ENCODE data around the gene DTNB. TPM values are rescaled to one million over a fixed set of nuclear protein-coding genes. Genes with fewer than 3 reads are reported as not detected.
A peak's percentile ranks its signal among the peaks of the same experiment; 100 is the strongest.

Gene DTNB
- total RNA-seq, 2 experiments from 2014 or later: 27.3 to 29.1 TPM

- POLR2A ChIA-PET: interaction anchor here (0.6 to 3.2 kb wide), 15 partner anchors 10 to 133 kb away, joined by 3 to 22 read pairs (median 4); no protein-coding TSS in a partner anchor
Measured at GRCh38 chr2:25362049-25362433, 311.3 kb downstream of the DTNB start.

GRCh38 chr2:25361261-25362048 lies 311.9 kb downstream of the DTNB start:
- H3K9me3 Mint-ChIP-seq: no peaks in the 10 kb centered on the region
- no peak for TF ChIP-seq CTCF (IDR thresholded peaks at IDR 0.05)
- H3K4me1 Mint-ChIP-seq (ENCODE audit: low read depth): peaks cover 17% of the 10 kb centered on the region
- H3K27ac Mint-ChIP-seq: no peak overlapping the region
- H3K36me3 Mint-ChIP-seq (ENCODE audit: low read depth): no peaks in the 10 kb centered on the region
- peak overlapping the region; percentile 80 for H3K4me3 Mint-ChIP-seq
- POLR2A ChIA-PET: interaction anchor here (0.6 to 3.2 kb wide), 12 partner anchors 10 to 151 kb away, joined by 3 to 22 read pairs (median 4); no protein-coding TSS in a partner anchor
- CTCF ChIA-PET: interaction anchor here (0.6 to 3.3 kb wide), 51 partner anchors 8 to 517 kb away, joined by 3 to 121 read pairs (median 4); partner anchors contain the start of gene DNMT3A
- intact Hi-C loops (cut with micrococcal nuclease): loop anchor here (1.0 kb wide), 1 partner anchor 15 kb away; no protein-coding TSS in a partner anchor
- no peak for DNase-seq
- H3K27me3 Mint-ChIP-seq: no peaks in the 10 kb centered on the region
- ATAC-seq: no peak

More at GRCh38 chr2:25362049-25362433, 311.3 kb downstream of the DTNB start:
- H3K9me3 Mint-ChIP-seq: no peaks in the 10 kb centered on the region
- DNase-seq: peak; percentile 97
- peak; percentile 90 for TF ChIP-seq CTCF (IDR thresholded peaks at IDR 0.05)
- peak; percentile 93 for ATAC-seq
- peak overlapping the region; percentile 97 for H3K27ac Mint-ChIP-seq
- peaks cover 17% of the 10 kb centered on the region for H3K4me1 Mint-ChIP-seq (ENCODE audit: low read depth)
- CTCF ChIA-PET: interaction anchor here (0.6 to 3.3 kb wide), 64 partner anchors 8 to 841 kb away, joined by 3 to 121 read pairs (median 4); partner anchors contain the start of gene DNMT3A
- H3K36me3 Mint-ChIP-seq (ENCODE audit: low read depth): no peaks in the 10 kb centered on the region
- intact Hi-C loops (cut with micrococcal nuclease): loop anchor here (1.0 kb wide), 1 partner anchor 14 kb away; no protein-coding TSS in a partner anchor
- H3K4me3 Mint-ChIP-seq: peak overlapping the region; percentile 80
- no peaks in the 10 kb centered on the region for H3K27me3 Mint-ChIP-seq

- H3K9me3 Mint-ChIP-seq: no peaks in the 10 kb centered on the region
- no peak for TF ChIP-seq CTCF (IDR thresholded peaks at IDR 0.05)
- POLR2A ChIA-PET: interaction anchor here (1.5 kb wide), 1 partner anchor 17 kb away, joined by 4 read pairs; no protein-coding TSS in a partner anchor
- peaks cover 3% of the 10 kb centered on the region for H3K27me3 Mint-ChIP-seq
- DNase-seq (no peak), ATAC-seq (no peak)
- no peaks in the 10 kb centered on the region for H3K36me3 Mint-ChIP-seq (ENCODE audit: low read depth)
- no peak overlapping the region for H3K4me3 Mint-ChIP-seq
- CTCF ChIA-PET: interaction anchor here (0.7 kb wide), 1 partner anchor 140 kb away, joined by 3 read pairs; no protein-coding TSS in a partner anchor
- peaks cover 16% of the 10 kb centered on the region for H3K4me1 Mint-ChIP-seq (ENCODE audit: low read depth)
- intact Hi-C loops (cut with micrococcal nuclease): loop anchor here (5.0 kb wide), 1 partner anchor 198 kb away; no protein-coding TSS in a partner anchor
- H3K27ac Mint-ChIP-seq: no peak overlapping the region
Measured at GRCh38 chr2:25358836-25359235, 314.5 kb downstream of the DTNB start.

- POLR2A ChIA-PET: interaction anchor here (1.5 kb wide), 1 partner anchor 18 kb away, joined by 4 read pairs; no protein-coding TSS in a partner anchor
- no peaks in the 10 kb centered on the region for H3K9me3 Mint-ChIP-seq
- ATAC-seq (no peak), DNase-seq (no peak)
- no peak overlapping the region for H3K27ac Mint-ChIP-seq
- no peak overlapping the region for H3K4me3 Mint-ChIP-seq
- H3K27me3 Mint-ChIP-seq: peaks cover 3% of the 10 kb centered on the region
- CTCF ChIA-PET: interaction anchor here (0.7 to 2.3 kb wide), 3 partner anchors 18 to 200 kb away, joined by 3 to 11 read pairs (median 3); no protein-coding TSS in a partner anchor
- no peak for TF ChIP-seq CTCF (IDR thresholded peaks at IDR 0.05)
- intact Hi-C loops (cut with micrococcal nuclease): loop anchor here (5.0 kb wide), 1 partner anchor 199 kb away; no protein-coding TSS in a partner anchor
- H3K4me1 Mint-ChIP-seq (ENCODE audit: low read depth): peaks cover 11% of the 10 kb centered on the region
- H3K36me3 Mint-ChIP-seq (ENCODE audit: low read depth): no peaks in the 10 kb centered on the region
Measured at GRCh38 chr2:25358249-25358815, 315.0 kb downstream of the DTNB start.
